Ureter (tissue), 1 donor: Measurements from ENCODE around the gene GLA. TPM values are rescaled to one million over a fixed set of nuclear protein-coding genes. Genes with fewer than 3 reads are reported as not detected.

Source experiments
- DNase-seq: peaks from one replicate; pipeline ENCODE4 v3.0.0-alpha.2; 2020; ENCODE audit warnings: low spot score
- total RNA-seq: library from RNA; stranded (reverse); gene quantifications from one replicate; pipeline ENCODE4 v1.2.4, GENCODE V29; 2023
- donor health status: DM: yes; HTN: yes; CAD: no.

The GLA gene
- 13.7 TPM for total RNA-seq

- DNase-seq: peak; percentile 92
Measured at GRCh38 chrX:101407748-101408531, at the start of gene GLA, which contains the start of gene HNRNPH2. GLA (minus strand) TSS chrX:101407925; CDS start chrX:101407903, 22 bp downstream. HNRNPH2 (plus strand) TSS chrX:101408222; CDS start chrX:101411989, 3,767 bp downstream.

- no peak for DNase-seq
Measured at GRCh38 chrX:101452056-101452455, 44.3 kb upstream of the GLA start.

- DNase-seq: peak; percentile 64
Measured at GRCh38 chrX:101450961-101451360, 43.2 kb upstream of the GLA start.

GRCh38 chrX:101450085-101450484, 42.4 kb upstream of the GLA start:
- no peak for DNase-seq

DNA sequence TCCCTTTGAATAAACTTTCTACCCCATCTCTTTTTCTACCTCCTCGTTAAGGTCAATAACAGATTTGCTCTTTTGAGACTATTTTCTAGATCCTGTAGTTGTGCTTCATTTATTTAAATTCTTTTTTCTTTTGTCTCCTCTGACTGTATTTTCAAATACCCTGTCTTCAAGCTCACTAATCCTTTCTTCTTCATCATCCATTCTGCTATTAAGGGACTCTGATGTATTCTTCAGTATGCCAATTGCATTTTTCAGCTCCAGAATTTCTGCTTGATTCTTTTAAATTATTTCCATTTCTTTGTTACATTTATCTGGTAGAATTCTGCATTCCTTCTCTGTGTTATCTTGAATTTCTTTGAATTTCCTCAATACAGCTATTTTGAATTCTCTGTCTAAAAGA, 41.6 kb upstream of the GLA start:
- no peak for DNase-seq

DNA sequence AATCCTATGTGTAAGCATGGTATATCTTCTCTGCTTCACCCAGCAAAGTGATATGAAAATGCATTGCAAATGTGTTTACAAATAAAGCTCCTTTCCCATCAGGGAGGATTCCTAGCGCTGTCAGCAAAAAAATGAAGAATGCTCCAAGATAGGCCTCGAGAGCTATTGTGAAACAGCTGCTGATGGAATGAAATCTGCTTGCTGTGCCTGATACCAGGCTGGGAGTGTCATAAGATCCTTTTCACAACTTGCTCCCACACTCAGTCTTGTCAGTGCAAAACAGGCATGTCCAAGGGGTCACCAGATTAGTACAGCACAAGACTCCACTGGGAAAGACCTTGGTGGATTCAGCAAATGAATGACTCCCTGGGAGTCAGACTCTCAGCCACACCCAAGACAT, 34.4 kb upstream of the GLA start:
- no peak for DNase-seq

DNA sequence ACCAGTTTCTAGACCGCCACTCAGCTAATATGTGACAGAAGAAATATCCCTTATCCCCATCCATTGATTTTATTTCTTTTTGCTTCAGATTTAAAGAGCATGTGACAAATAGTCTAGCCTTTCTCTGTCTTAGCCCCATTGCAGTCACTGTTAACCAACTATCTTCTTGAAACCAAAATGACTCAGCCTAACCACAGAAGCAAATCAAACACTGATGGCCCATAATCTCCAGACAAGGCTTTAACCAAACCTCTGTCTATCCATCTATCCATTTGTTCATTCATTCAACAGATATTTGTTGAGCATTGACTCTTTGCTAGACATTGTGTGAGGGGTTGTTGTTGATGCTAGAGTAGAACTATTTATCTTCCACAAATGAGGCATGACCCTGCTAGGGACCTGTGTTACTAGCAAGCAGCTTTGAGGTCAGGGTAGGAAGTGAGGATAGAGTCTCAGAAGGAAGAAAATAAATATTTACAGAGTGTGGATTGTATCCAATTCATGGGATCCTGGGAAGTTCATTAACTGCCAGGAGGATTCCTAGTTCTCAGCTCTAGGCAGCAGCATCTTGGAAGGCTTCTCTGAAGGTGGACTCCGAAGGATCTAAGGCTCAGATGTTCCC, 22.8 kb upstream of the GLA start:
- DNase-seq: no peak

DNA sequence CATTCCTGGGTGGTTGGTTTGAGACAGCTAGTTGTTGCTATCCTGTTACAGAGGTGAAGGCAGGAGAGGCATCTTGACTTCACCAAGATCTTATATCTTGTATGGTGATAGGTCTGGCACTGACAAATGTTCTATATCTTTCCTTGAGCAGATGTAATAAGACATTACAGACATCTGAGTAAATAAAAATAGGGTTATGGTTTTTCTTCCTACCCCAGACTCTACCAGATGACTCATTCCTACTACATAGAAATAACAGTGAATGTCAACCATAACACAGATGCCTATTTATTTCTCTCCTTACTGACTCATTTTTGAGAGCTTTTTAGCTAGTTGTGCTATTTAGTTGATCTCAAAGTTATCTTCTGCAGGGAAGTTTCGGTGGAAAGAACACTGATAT, 22.2 kb upstream of the GLA start:
- DNase-seq: no peak

GRCh38 chrX:101427954-101428353, 20.2 kb upstream of the GLA start:
- DNase-seq: no peak

DNA sequence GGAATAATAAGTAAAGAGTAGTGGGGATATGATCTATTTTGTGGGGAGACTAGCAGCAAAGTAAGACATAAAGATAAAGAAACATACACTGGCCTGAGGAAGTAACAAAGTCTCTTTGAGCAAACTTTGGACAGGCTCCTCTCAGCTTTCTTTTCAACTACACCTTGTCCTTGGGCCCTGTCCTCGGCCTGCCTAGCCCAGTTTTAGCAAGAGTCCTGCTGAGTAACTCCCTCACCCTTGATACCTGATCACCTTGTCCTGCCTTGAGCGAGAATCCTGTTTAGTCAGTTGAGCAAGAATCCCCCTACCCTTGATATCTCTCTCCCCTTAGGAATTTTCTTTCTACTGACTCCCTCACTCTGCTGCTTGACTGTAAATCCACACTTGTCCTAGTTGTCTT, 11.8 kb upstream of the GLA start:
- no peak for DNase-seq

DNA sequence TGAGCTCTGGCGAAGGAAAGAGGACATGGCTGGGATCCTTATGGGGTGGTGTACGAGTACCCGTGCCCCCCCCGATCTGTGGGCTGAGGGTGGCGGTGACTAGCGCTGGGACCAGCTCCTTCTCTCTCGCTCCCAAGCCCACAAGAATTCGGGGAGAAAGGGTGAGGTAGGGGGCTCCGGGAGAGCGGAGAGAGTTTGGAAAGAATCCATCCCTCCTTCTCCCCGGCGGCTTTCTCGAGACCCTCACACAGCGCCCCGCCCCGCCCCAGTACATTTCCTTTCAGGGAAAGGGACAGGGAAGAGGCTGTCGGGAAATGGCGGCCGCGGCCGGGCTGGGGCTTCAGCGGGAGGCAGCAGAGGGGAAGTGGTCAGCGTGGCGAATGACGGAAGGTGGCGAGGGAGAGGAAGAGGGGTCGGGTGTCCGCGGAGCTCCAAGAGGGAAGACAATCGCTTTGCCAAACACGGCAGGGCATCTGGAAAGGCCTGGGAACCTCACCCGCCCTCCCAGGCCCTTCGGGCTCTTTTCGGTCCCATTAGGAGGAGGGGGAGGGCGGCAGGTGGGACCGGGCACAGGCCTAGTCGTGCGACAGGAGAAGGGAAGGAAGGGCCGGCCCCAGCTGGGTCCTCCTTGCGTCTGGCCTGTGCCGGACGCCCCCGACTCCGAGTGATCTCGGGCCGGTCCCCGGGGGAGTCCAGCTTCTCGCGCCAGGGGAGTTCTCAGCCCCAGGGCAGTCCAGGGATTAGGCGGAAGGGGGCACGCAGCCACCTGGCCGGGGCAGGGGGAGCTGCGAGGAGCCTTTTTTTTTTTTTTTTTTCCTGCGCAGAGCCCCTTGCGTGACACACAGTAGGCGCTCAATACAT, 10.5 kb upstream of the GLA start:
- DNase-seq: peak; percentile 64

- no peak for DNase-seq
Measured at GRCh38 chrX:101417190-101417589, 9.5 kb upstream of the GLA start.

- DNase-seq: no peak
Measured at GRCh38 chrX:101416691-101417090, 9.0 kb upstream of the GLA start.

- DNase-seq: no peak
Measured at GRCh38 chrX:101415180-101416145, 7.7 kb upstream of the GLA start.

- DNase-seq: no peak
Measured at GRCh38 chrX:101411984-101412383, 4.3 kb upstream of the GLA start.

DNA sequence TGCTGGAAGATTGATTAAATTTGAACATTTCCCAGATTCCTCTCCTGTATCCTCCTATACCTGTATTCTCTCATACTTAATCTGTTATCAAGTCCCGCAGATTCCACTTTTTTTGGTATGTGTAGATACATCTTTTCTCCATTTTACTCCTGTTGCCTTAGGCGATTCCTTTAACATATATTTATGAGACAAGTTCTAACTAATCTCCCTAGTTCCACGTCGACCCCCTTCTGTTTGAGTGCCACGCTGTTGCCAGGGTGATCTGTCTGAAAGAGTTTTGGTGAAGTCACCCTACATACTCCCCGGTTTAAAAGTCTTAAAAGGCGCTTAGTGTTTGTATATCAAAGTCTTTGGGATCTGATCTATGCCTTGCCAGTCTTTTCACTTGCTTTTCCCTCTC, 2.7 kb upstream of the GLA start:
- no peak for DNase-seq

- no peak for DNase-seq
Measured at GRCh38 chrX:101409043-101409442, 1.3 kb upstream of the GLA start.

DNA sequence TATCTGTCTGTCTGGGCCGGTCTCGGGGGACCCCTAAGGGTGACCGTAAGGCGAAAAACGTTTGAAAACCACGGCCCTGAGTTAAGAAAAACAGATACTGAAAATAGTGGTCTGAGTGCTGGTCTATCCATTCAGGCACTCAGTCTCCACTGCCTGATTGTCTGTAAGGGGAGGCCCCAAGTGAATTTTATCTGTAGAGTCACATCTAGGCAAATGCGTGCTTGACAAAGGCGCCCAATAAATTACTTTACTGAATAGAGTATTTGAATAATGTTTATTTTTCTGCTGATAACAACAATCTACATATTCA, 762 bp upstream of the GLA start:
- no peak for DNase-seq

DNA sequence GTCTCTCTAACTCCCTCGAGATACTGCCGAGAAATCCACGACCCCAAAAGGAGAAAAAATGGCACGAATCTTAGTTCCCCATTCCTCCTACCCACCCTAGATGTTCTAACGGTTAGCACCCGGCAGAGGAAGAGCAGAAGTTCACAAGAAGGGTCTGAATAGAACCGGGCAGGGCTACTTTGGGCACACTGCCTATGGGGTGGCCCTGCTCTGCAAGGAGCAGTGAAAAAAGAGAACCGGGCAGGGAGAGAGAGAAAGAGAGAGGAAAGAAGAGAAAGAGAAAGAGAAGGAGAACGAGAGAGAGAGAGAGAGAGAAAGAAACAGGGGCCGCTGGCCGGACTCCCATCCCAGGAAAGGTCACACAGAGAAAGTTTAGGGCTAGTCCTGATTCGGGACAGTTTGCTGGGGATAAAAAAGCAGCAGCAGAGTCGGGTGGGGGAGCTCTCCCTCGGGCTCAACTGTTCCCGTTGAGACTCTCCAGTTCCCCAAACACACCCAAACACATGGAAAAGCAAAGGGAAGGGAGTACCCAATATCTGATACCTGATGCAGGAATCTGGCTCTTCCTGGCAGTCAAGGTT, 468 bp downstream of the GLA start:
- no peak for DNase-seq

- DNase-seq: no peak
Measured at GRCh38 chrX:101399825-101400224, 7.9 kb downstream of the GLA start.

DNA sequence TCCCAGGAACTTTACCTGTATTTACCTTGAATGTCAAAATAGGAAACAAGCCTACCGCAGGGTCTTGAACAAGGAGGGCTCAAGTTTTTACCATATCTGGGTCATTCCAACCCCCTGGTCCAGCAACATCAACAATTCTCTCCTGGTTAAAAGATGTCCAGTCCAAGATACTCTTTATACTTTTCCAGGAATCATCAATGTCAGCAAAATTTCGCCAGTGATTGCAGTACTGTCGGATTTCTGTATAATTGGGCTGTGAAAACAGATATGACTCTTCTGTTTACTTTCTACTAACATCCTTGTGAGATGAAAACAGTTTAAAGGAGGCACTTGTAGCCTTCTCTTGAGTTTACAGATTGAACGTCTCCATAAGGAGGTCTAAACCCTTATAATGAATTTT, 9.0 kb downstream of the GLA start:
- DNase-seq: no peak
